Stimulated activated CD4-positive, alpha-beta T cell treated with anti-CD3 and anti-CD28 coated beads, Interleukin-15, amount 100 ng/mL, for 48 hours (primary cell): ENCODE measurements around the gene SLC10A3.

Experiments
- DNase-seq, 2 donors: peaks; one replicate each; pipeline ENCODE4 v3.0.0-alpha.2; 2020; ENCODE audit warnings: low read depth in 2 of 2

SLC10A3 gene

GRCh38 chrX:154440623-154441357, 49.6 kb downstream of the SLC10A3 start:
- no peak for DNase-seq

- DNase-seq: no peak
Observed at GRCh38 chrX:154439841-154440240, 50.6 kb downstream of the SLC10A3 start.

- DNase-seq: no peak
Observed at GRCh38 chrX:154437971-154438893, 52.2 kb downstream of the SLC10A3 start.
